OCI-LY7 (cell line): Measurements from ENCODE around the gene STK33.

Experiments used
- EZH2phosphoT487 ChIP-seq: fragments of 200-600 bp; sonication (generic); IDR thresholded peaks from 2 replicates; pipeline ENCODE4 v1.6.1; 2018; ENCODE audit warnings: low read depth, borderline replicate concordance, mild to moderate bottlenecking, mixed run types, antibody characterized with exemption, low read length, moderate library complexity, mixed read lengths
- TF ChIP-seq, protein P1 (sequence below): fragments of 200-600 bp; sonication (generic); conservative IDR thresholded peaks from 2 replicates; pipeline ENCODE4 v1.5.1; 2014; ENCODE audit warnings: mild to moderate bottlenecking, antibody characterized with exemption, low read length, moderate library complexity, mixed read lengths

GRCh38 chr11:8558436-8558835 is 35.6 kb downstream of the STK33 start:
- TF ChIP-seq, protein P1, sequence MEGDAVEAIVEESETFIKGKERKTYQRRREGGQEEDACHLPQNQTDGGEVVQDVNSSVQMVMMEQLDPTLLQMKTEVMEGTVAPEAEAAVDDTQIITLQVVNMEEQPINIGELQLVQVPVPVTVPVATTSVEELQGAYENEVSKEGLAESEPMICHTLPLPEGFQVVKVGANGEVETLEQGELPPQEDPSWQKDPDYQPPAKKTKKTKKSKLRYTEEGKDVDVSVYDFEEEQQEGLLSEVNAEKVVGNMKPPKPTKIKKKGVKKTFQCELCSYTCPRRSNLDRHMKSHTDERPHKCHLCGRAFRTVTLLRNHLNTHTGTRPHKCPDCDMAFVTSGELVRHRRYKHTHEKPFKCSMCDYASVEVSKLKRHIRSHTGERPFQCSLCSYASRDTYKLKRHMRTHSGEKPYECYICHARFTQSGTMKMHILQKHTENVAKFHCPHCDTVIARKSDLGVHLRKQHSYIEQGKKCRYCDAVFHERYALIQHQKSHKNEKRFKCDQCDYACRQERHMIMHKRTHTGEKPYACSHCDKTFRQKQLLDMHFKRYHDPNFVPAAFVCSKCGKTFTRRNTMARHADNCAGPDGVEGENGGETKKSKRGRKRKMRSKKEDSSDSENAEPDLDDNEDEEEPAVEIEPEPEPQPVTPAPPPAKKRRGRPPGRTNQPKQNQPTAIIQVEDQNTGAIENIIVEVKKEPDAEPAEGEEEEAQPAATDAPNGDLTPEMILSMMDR = no peak
- TF ChIP-seq EZH2phosphoT487 = no peak
